ENCODE results near the gene DBT.

- TF ChIP-seq PATZ1 (CRISPR knock-in tag; IDR thresholded peaks at IDR 0.05; ENCODE audit: borderline replicate concordance) (no peak), ZNF70 (CRISPR knock-in tag; IDR thresholded peaks at IDR 0.05) (no peak), POU6F1 (CRISPR knock-in tag; IDR thresholded peaks at IDR 0.05; ENCODE audit: borderline replicate concordance, low read depth) (no peak), ZNF8 (CRISPR knock-in tag; IDR thresholded peaks at IDR 0.05) (no peak), PPARA (CRISPR knock-in tag; IDR thresholded peaks at IDR 0.05; ENCODE audit: borderline replicate concordance) (no peak), ARNTL (CRISPR knock-in tag; IDR thresholded peaks at IDR 0.05; ENCODE audit: borderline replicate concordance, low read depth) (no peak), ZFP30 (CRISPR knock-in tag; IDR thresholded peaks at IDR 0.05) (no peak), RARB (CRISPR knock-in tag; IDR thresholded peaks at IDR 0.05) (no peak), ZFP3 (CRISPR knock-in tag; IDR thresholded peaks at IDR 0.05) (no peak), GLIS3 (CRISPR knock-in tag; IDR thresholded peaks at IDR 0.05) (no peak), OSR1 (CRISPR knock-in tag; IDR thresholded peaks at IDR 0.05) (no peak), TCF4 (CRISPR knock-in tag; IDR thresholded peaks at IDR 0.05; ENCODE audit: borderline replicate concordance) (no peak)
These were observed 34.5 kb downstream of the DBT start for GRCh38 chr1:100215101-100215500.

Measured in SK-N-SH treated with all-trans-retinoic acid at 6 μM for 48 hours (cell line).